ENCODE results near the gene DAGLA.
A peak's percentile ranks its signal among the peaks of the same experiment; 100 is the strongest.

DAGLA gene

GRCh38 chr11:61691380-61692156, 11.4 kb downstream of the DAGLA start:
- no peak for DNase-seq (ENCODE audit: low read depth)

- no peak for DNase-seq (ENCODE audit: low read depth)
Observed at GRCh38 chr11:61693922-61694601, 13.9 kb downstream of the DAGLA start.

- no peak for DNase-seq (ENCODE audit: low read depth)
Observed at GRCh38 chr11:61694602-61694939, 14.4 kb downstream of the DAGLA start.

- DNase-seq (ENCODE audit: low read depth), result no peak
Observed at GRCh38 chr11:61694946-61695706, 14.9 kb downstream of the DAGLA start.

- DNase-seq (ENCODE audit: low read depth), result peak; percentile 87
Observed at GRCh38 chr11:61695917-61696316, 15.7 kb downstream of the DAGLA start.

GRCh38 chr11:61696602-61697001, 16.4 kb downstream of the DAGLA start:
- DNase-seq (ENCODE audit: low read depth), result no peak

GRCh38 chr11:61697078-61697502, 16.9 kb downstream of the DAGLA start:
- DNase-seq (ENCODE audit: low read depth), result no peak

- DNase-seq (ENCODE audit: low read depth), result no peak
Observed at GRCh38 chr11:61697764-61698163, 17.6 kb downstream of the DAGLA start.

GRCh38 chr11:61698173-61698948, 18.2 kb downstream of the DAGLA start:
- DNase-seq (ENCODE audit: low read depth), result no peak

- DNase-seq (ENCODE audit: low read depth), result no peak
Observed at GRCh38 chr11:61699737-61700160, 19.6 kb downstream of the DAGLA start.

GRCh38 chr11:61700212-61700611, 20.0 kb downstream of the DAGLA start:
- DNase-seq (ENCODE audit: low read depth), result no peak

- DNase-seq (ENCODE audit: low read depth), result no peak
Observed at GRCh38 chr11:61700720-61701119, 20.5 kb downstream of the DAGLA start.

GRCh38 chr11:61701242-61701886, 21.2 kb downstream of the DAGLA start:
- no peak for DNase-seq (ENCODE audit: low read depth)

- no peak for DNase-seq (ENCODE audit: low read depth)
Observed at GRCh38 chr11:61702701-61703312, 22.6 kb downstream of the DAGLA start.

GRCh38 chr11:61704838-61705237, 24.6 kb downstream of the DAGLA start:
- no peak for DNase-seq (ENCODE audit: low read depth)

- no peak for DNase-seq (ENCODE audit: low read depth)
Observed at GRCh38 chr11:61706452-61707400, 26.5 kb downstream of the DAGLA start.

- no peak for DNase-seq (ENCODE audit: low read depth)
Observed at GRCh38 chr11:61707574-61707973, 27.4 kb downstream of the DAGLA start.

GRCh38 chr11:61709110-61709509, 28.9 kb downstream of the DAGLA start:
- DNase-seq (ENCODE audit: low read depth), result no peak

- no peak for DNase-seq (ENCODE audit: low read depth)
Observed at GRCh38 chr11:61709572-61709971, 29.4 kb downstream of the DAGLA start.

- DNase-seq (ENCODE audit: low read depth), result no peak
Observed at GRCh38 chr11:61710019-61710418, 29.8 kb downstream of the DAGLA start.
